Stimulated activated CD8-positive, alpha-beta memory T cell treated with anti-CD3 and anti-CD28 coated beads, Interleukin-7, amount 100 ng/mL, for 4 hours (primary cell): ENCODE data around the gene MEIS3.
"Not testable (repeated sequence)": the region's sequence is repeated elsewhere in the genome, so short reads cannot be mapped to it uniquely, and the experiment has no call there.

Experiments
- DNase-seq, 2 donors: peaks; one replicate each; pipeline ENCODE4 v3.0.0-alpha.2; 2020; ENCODE audit warnings: low read depth in 2 of 2

MEIS3 gene

GRCh38 chr19:47386582-47386981 is 32.7 kb downstream of the MEIS3 start:
- not testable (repeated sequence) for DNase-seq

GRCh38 chr19:47384533-47384932 is 34.8 kb downstream of the MEIS3 start:
- DNase-seq: not testable (repeated sequence)

GRCh38 chr19:47383890-47384289 is 35.4 kb downstream of the MEIS3 start:
- DNase-seq: not testable (repeated sequence)

- DNase-seq: peak in 1 of 2 donors; percentile 19
Measured at GRCh38 chr19:47381653-47382279, 37.6 kb downstream of the MEIS3 start.

- DNase-seq: no peak
Measured at GRCh38 chr19:47381121-47381520, 38.2 kb downstream of the MEIS3 start.

- no peak for DNase-seq
Measured at GRCh38 chr19:47380559-47380958, 38.8 kb downstream of the MEIS3 start.

GRCh38 chr19:47379381-47379938 is 39.9 kb downstream of the MEIS3 start:
- DNase-seq: no peak

- DNase-seq: no peak
Measured at GRCh38 chr19:47378246-47378645, 41.1 kb downstream of the MEIS3 start.

GRCh38 chr19:47377801-47378200 is 41.5 kb downstream of the MEIS3 start:
- DNase-seq: no peak

- DNase-seq: no peak
Measured at GRCh38 chr19:47377208-47377701, 42.1 kb downstream of the MEIS3 start.

GRCh38 chr19:47376589-47377144 is 42.7 kb downstream of the MEIS3 start:
- DNase-seq: no peak

- DNase-seq: no peak
Measured at GRCh38 chr19:47375694-47376588, 43.4 kb downstream of the MEIS3 start.

GRCh38 chr19:47374876-47375693 is 44.2 kb downstream of the MEIS3 start:
- no peak for DNase-seq

GRCh38 chr19:47373246-47374240 is 45.8 kb downstream of the MEIS3 start:
- DNase-seq: no peak

GRCh38 chr19:47372603-47373002 is 46.7 kb downstream of the MEIS3 start:
- DNase-seq: no peak

- no peak for DNase-seq
Measured at GRCh38 chr19:47371261-47371660, 48.1 kb downstream of the MEIS3 start.

- DNase-seq: no peak
Measured at GRCh38 chr19:47370045-47370611, 49.2 kb downstream of the MEIS3 start.

- not testable (repeated sequence) for DNase-seq
Measured at GRCh38 chr19:47365455-47365854, 53.9 kb downstream of the MEIS3 start.

- DNase-seq: no peak
Measured at GRCh38 chr19:47363758-47364531, 55.4 kb downstream of the MEIS3 start.
